Mammary microvascular endothelial cell (primary cell): ENCODE data around the gene APEH. TPM values are rescaled to one million over a fixed set of nuclear protein-coding genes. Genes with fewer than 3 reads are reported as not detected.

ENCODE experiments used
- total RNA-seq: library from RNA; depleted of rRNA; stranded (reverse); fragments of >200 nt; gene quantifications from 2 replicates; pipeline ENCODE4 v1.2.3, GENCODE V29; 2015

Gene APEH
- total RNA-seq: 70.9 and 74.4 TPM in 2 replicates

GRCh38 chr3:49673715-49674496 lies at the start of gene APEH:
APEH (plus strand) TSS chr3:49674351; CDS start chr3:49674402, 51 bp downstream.

GRCh38 chr3:49689046-49689907 lies 15.1 kb downstream of the APEH start, which contains the start of the genes MST1 and RNF123:
MST1 (minus strand) TSS chr3:49689474; CDS start chr3:49688691, 783 bp downstream.
RNF123 (plus strand) TSS chr3:49689557; CDS start chr3:49691166, 1,609 bp downstream.

GRCh38 chr3:49719214-49719884 lies 45.2 kb downstream of the APEH start, which contains the start of gene AMIGO3:
AMIGO3 (minus strand) TSS chr3:49719684; CDS start chr3:49719465, 219 bp downstream.

DNA sequence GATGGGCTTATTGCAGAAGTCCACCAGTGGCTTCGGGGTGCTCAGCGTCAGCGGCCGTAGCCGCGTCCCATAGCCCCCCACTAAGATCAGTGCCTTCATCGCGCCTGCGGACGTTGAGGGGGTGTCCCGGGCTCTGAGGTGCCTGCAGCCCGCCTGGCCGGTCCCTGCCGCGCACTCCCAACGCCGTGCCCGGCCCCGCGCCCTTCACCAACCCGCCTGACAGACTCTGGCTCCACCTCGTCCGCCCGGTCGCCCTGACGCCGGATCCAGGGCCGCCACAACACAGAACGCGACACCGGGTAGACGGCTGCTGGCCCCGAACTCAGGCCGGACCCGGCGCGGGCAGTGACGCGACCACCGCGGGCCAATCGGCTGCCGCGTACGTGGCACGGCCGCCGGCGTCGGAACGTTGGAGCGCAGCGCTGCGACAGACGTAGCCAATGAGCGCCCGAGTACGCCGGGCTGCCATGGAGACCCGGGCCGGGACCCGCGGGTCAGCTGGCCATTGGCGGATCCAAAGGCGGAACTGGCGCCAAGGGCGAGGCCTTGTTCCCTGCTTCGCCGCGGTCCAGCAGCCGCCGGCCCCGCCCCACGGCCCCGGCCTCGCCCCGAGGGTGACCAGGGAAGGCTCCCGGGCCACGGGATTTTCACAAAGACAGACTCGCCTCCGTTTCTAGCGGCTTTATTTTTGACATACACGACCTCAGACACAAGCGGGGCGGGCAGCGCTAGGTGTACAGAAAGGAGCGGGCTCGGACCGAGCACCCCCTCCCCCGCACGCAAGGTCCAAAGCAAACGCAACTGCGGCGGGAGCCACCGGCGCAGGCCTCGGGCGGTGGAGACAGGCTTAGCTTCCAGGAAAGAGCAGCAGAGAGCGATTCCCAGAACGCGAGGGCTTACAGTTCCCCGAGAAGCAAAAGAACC lies 49.7 kb downstream of the APEH start, which contains the start of gene GMPPB:
Gene GMPPB (minus strand): TSS at position 324 of the 924 bp plus-strand sequence. CDS start 225 bp downstream, at position 99.

Other genes starting within 250 kb of the APEH start
- gene NICN1, start 245.0 kb upstream of the APEH start, total RNA-seq: 6.1 and 6.9 TPM in 2 replicates
- gene DAG1, start 204.1 kb upstream of the APEH start, total RNA-seq: 94.7 and 100.0 TPM in 2 replicates
- gene BSN, start 119.9 kb upstream of the APEH start, total RNA-seq: 0.07 and 0.10 TPM in 2 replicates
- 1.1 and 1.3 TPM in 2 replicates for gene MST1, start 15.1 kb downstream of the APEH start, total RNA-seq
- gene RNF123, start 15.2 kb downstream of the APEH start, total RNA-seq: 20.1 and 21.2 TPM in 2 replicates
- 1.5 TPM in 1 of 2 replicates, not detected in the other for gene AMIGO3, start 45.3 kb downstream of the APEH start, total RNA-seq
- 63.4 and 65.8 TPM in 2 replicates for gene GMPPB, start 49.6 kb downstream of the APEH start, total RNA-seq
- 35.8 and 36.9 TPM in 2 replicates for gene IP6K1, start 112.2 kb downstream of the APEH start, total RNA-seq
- not detected in 2 replicates for gene CDHR4, start 125.5 kb downstream of the APEH start, total RNA-seq
- 12.7 and 17.6 TPM in 2 replicates for gene INKA1, start 128.9 kb downstream of the APEH start, total RNA-seq
- 36.6 and 46.2 TPM in 2 replicates for gene UBA7, start 139.6 kb downstream of the APEH start, total RNA-seq
- 8.4 and 9.1 TPM in 2 replicates for gene TRAIP, start 182.2 kb downstream of the APEH start, total RNA-seq
- gene CAMKV, start 195.6 kb downstream of the APEH start, total RNA-seq: not detected in 2 replicates
- gene MST1R, start 229.5 kb downstream of the APEH start, total RNA-seq: 0.79 and 1.7 TPM in 2 replicates